GM12801 (cell line): ENCODE data around the gene WDFY4.

Experiments
- CTCF ChIP-seq: IDR thresholded peaks from one replicate; pipeline ENCODE4 v1.5.1; 2011; ENCODE audit warnings: control low read depth; ENCODE audit not compliant: insufficient read length; ENCODE audit errors: extremely low read depth

Gene WDFY4

DNA sequence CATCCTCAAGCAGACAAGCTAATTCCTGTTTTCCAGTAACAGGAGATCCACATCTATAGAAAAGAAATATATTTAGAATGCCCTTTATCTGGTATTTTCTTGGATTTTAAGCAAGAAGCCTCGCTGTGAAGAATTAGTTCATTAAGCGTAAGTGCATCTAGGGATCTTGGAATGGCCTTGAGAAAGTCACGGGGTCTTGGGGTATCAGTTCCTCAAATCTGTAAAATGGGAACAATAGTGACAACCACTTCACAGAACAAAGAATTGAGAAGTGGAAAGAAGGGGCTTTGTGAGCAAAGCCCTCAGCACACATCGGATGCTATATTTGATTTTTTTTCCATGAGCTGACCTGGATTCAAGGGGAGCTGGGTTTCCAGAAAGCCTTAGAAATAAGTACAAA is 32.3 kb upstream of the WDFY4 start:
- no peak for TF ChIP-seq CTCF

DNA sequence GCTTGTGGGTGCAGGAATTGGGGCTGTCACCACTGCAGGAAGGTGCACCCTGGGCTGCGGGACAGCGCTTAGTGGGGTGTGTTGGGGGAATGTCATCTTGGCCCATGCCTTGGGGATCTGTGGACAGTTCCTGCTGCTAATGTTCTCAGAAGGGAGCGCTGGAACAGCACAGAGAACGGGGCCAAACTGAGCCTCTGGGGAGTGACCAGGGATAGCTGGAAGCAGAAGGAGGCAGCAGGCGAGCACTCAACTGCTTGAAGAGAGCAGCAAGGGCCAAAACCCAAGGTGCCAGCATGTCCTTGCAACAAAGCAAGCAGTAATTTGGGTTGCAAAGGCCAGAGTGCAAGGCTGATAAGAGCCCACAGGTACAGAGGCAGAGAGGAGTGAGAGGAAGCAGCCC is 31.3 kb upstream of the WDFY4 start:
- TF ChIP-seq CTCF = no peak

- TF ChIP-seq CTCF = no peak
Observed at GRCh38 chr10:48653944-48654698, 30.6 kb upstream of the WDFY4 start.

DNA sequence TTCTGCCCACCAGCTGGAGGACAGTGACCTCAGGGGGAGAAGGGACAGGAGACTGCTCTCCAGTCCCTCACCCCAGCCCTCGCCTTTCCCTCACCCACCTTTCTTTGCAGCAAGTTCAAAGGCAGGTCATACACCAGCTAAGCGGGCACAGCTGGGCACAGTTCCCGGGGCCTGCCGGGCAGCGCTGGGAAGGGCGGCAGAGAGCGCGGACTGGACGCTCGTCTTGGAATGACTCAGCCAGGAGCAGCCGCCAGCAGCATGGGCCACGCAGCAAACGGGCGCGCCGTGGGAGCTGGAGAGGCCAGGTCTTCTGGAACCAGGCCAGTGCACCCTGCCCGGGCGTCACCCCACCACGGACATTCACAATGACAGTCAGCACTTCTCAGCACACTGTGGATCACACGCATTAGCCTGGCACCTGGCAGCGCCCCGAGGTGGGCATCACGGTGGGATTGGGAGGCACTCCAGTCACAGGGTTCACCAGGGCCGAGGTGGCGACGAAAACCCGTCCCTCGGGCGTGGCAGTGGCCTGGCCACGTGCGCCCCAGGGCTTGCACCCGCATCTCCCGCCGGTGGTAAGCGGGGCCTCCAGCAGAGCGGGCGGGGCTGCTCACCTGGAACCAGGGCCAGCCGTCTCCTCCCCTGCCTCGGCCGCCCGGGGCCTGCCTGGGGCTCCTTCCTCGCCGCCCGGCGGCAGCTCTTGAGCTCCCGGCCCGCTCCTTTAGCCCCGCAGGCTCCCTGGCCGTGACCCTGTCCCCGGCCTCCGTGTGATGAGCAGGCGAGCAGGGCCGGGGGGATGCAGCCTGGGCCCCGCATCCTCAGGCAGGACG is 29.0 kb upstream of the WDFY4 start:
- TF ChIP-seq CTCF = no peak

DNA sequence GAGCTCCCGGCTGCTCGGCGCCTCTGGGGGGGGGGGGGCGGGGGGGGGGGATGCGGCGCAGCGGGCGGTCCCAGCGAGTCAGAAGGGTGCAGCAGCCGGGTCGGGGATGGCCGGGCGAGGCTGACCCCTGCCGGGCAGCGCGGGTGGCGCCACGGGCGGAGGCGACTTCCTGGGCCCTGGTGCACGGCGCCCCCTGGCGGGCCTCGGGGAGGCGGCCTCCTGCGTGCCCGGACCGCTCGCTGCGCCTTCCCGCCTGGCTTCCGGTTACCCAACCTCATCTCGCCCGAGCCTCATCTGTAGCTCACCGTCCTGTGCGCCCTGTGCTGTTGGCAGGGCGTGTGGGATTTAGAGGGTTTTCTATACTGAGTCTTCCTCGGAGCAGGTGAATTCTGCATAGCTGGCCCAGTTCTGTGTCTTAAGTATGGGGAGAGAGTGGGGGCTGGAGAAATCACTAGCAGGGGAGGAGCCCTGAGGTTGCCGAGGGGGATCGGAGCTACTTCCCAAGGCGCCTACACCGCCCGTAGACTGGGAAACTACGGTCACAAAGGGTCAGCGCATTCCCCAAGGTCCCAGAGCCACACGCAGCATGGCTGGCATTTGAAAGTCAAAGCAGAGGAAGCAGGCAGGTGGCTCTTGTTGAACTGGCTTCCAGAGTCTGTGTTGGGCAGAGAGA is 28.3 kb upstream of the WDFY4 start:
- TF ChIP-seq CTCF = no peak

- no peak for TF ChIP-seq CTCF
Observed at GRCh38 chr10:48656914-48657305, 27.8 kb upstream of the WDFY4 start.

DNA sequence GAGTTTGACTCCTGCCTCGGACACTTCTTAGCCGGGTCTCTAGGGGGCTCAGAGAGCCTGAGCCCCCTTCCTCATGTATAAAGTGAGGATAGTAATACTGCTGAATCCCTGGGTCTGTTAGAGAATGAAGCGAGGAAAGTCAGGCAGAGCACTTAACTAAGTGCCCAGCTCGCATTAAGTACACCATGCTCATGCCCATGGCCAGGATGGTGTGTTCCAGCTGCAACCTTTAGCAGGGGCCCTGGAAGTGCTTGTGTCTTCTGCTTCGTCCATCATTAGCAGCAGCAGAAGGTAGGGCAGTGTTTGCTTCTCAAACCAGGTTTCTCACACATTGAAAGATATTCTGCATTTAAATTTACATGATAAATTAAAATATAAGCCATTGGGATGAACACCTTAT is 27.3 kb upstream of the WDFY4 start:
- no peak for TF ChIP-seq CTCF
